ENCODE results near the gene GPATCH3. TPM values are rescaled to one million over a fixed set of nuclear protein-coding genes. Genes with fewer than 3 reads are reported as not detected.

Gene GPATCH3
- total RNA-seq, 1 donor from 2014 or later = 6.7 TPM

DNA sequence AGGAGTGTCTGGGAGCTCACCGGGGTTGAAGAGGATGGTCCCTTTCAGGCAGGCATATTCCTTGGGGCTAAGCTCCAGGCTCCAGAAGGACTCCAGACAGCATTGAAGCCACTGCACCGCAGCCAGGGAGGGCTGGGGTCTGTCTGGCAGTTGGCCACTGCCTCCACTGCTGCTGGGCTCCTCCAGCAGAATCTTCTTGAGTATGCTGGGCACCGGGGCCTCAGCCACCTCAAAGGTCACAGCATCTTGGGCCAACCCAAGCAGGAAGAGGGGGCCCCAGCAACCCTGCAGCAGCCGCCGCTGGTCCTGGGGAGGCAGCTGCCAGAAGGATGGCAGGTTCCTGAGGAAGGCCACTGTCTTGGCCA is 13.1 kb upstream of the GPATCH3 start:
- DNase-seq (ENCODE audit: low read depth) = no peak
- H3K4me3 ChIP-seq (ENCODE audit: low read depth, low read length) = no peak overlapping the region
- TF ChIP-seq, protein P1, sequence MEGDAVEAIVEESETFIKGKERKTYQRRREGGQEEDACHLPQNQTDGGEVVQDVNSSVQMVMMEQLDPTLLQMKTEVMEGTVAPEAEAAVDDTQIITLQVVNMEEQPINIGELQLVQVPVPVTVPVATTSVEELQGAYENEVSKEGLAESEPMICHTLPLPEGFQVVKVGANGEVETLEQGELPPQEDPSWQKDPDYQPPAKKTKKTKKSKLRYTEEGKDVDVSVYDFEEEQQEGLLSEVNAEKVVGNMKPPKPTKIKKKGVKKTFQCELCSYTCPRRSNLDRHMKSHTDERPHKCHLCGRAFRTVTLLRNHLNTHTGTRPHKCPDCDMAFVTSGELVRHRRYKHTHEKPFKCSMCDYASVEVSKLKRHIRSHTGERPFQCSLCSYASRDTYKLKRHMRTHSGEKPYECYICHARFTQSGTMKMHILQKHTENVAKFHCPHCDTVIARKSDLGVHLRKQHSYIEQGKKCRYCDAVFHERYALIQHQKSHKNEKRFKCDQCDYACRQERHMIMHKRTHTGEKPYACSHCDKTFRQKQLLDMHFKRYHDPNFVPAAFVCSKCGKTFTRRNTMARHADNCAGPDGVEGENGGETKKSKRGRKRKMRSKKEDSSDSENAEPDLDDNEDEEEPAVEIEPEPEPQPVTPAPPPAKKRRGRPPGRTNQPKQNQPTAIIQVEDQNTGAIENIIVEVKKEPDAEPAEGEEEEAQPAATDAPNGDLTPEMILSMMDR (conservative IDR thresholded peaks at IDR 0.05; ENCODE audit: low read depth, low read length) = no peak

DNA sequence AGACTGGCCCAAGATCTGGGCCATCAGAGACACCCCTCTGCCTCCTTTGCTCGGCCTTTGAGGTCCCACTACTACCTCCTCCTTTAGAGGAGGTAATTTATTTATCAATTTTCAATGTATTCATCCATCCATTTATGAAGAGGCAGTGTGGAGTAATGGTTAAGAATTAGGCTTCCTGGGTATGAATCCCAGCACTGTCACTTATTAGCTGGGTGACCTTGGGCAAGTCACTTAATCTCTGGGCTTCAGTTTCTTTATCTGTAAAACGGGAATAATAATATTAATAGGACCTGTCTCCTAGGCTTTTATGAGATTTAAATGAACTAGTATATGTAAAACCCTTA is 11.9 kb upstream of the GPATCH3 start:
- no peak for DNase-seq (ENCODE audit: low read depth)
- H3K4me3 ChIP-seq (ENCODE audit: low read depth, low read length) = no peak overlapping the region
- TF ChIP-seq, protein P1 (conservative IDR thresholded peaks at IDR 0.05; ENCODE audit: low read depth, low read length) = no peak

DNA sequence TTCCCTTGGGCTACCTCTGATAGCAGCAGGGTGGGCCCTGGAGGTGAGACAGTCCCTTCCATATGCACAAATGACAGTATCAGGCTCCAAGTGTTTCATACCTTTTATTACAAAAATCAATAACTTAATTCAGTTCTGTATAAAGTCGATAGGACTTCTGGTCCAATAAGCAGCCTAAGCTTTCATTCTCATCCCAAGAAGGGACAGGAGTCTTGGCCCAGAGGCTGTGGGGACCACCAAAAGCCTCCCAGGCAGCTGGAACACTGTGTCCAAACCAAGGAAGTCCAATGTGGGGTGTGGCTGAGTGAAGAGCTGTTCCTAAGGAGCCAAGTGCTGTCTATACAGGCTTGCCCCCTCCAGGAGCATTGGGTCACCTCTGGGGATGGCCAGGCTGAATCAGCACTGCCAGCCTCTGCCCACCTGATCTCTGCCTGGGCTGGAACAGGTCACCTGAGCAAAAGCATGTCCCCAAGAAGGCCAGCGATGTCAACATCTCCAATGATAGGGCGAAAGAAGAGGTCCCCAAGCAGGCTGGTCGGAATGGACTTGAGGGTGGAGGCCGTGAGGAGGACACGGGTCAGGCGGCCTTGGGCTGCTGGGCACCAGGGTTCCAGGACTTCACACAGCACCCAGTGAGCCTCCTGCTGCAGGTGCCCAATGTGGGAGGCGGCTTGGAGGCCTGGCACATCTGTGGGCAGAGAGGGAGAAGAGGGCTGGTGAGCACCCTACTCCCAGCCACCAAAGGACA is 11.3 kb upstream of the GPATCH3 start:
- no peak for DNase-seq (ENCODE audit: low read depth)
- no peak overlapping the region for H3K4me3 ChIP-seq (ENCODE audit: low read depth, low read length)
- TF ChIP-seq, protein P1 (conservative IDR thresholded peaks at IDR 0.05; ENCODE audit: low read depth, low read length) = no peak

DNA sequence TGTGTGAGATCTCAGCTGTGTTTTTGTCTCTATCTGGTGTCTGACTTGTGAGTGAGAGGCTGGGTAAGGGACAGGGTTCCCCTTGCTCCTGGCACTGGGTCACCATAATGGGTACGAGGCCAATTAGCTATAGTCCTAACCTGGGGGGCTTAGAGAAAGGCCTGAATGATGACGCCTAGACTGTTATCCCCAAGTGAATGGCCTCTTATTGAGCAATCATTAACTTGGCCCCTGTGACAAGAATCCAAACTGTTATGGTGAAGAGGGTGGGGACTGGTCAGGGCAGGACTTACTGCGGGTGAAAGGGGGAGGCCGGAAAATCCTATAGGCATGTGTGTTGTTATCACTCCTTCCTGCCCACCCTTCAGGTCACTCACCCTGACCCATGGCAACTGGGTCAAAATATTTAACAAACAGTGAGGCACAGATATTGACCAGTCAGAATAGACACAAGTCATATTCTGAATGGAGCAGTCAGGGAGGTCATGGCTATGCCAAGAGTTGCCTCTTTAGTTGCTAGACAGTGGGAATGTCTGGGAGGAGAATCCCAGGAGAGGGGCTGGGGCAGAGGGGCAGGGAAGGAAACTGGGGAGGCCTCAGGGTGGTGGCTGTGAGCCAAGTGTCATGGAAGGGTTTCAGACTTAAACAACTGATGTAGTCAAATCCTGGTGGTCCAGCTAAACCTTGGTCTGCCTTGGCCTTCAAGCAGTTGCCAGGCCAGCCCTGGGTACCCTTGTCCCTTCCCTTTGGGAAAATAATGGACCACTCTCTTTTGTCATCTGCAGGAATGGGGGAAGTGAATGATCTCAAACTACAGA is 10.3 kb upstream of the GPATCH3 start:
- DNase-seq (ENCODE audit: low read depth) = no peak
- H3K4me3 ChIP-seq (ENCODE audit: low read depth, low read length) = no peak overlapping the region
- TF ChIP-seq, protein P1 (conservative IDR thresholded peaks at IDR 0.05; ENCODE audit: low read depth, low read length) = no peak

DNA sequence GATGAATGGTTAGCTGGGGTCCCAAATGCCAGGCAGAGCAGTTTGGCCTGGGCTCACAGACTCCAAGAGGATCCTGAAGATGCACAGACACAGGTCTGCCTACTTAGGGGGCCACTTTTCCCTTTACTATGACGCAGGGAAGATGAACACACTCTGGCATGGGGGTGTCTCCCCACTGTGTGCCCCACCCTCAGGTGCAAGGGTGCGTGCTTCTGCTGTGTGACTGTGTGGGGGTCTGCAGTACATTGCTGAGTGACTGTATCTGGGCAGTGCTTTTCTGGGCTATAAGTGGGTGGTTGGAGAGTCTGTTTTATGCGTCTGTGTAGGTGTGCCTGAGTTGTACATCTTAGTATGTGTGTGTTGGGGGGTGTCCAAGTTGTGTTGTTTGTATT is 9.7 kb upstream of the GPATCH3 start:
- no peak for DNase-seq (ENCODE audit: low read depth)
- no peak overlapping the region for H3K4me3 ChIP-seq (ENCODE audit: low read depth, low read length)
- TF ChIP-seq, protein P1 (conservative IDR thresholded peaks at IDR 0.05; ENCODE audit: low read depth, low read length) = no peak

DNA sequence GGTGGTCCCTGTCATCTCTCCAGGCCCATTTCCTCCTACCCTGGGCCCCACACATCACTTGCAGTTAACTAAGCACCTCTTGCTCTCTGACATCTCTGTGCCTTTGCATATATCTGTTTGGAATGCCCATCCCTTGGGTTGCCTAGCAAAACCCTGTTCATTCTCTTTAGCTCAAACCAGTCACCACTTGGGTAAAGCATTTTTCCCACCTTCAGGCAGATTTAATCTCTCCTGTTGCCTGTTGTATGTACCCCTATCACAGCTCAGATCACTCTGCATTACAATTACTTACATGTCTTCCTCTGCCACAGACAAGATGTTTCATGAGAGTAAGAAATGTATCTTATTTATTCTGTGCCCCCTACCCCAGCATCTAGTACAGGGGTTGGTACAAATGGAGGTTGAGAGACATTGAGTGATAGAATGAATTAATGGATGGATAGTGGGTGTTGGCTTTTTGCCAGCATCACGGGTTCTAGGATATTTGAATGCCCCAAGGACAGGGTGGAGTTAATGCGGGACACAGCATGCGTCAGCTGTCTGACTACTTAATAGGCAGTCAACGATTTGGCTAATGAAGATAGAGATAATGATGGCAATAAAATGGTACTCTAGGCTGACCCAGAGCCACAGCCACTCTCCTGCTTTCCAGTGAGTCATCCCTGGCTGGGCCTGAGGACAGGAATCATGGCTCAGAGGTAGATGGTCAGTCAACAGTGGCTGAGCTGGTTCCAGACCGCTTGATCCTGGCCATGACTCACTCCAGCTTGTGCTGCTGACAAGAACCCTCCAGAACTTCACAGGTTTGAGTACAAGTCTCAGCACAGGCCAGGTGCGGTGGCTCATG is 7.0 kb upstream of the GPATCH3 start:
- TF ChIP-seq, protein P1 (conservative IDR thresholded peaks at IDR 0.05; ENCODE audit: low read depth, low read length) = no peak
- no peak overlapping the region for H3K4me3 ChIP-seq (ENCODE audit: low read depth, low read length)
- peak; percentile 93 for DNase-seq (ENCODE audit: low read depth)

All from epithelial cell of proximal tubule (primary cell).